Measurements from ENCODE around the gene TLN1. TPM values are rescaled to one million over a fixed set of nuclear protein-coding genes. Genes with fewer than 3 reads are reported as not detected.
A peak's percentile ranks its signal among the peaks of the same experiment; 100 is the strongest.

Gene TLN1
- total RNA-seq, 1 experiment from 2014 or later: 109 TPM

GRCh38 chr9:35657546-35658136 is 74.4 kb downstream of the TLN1 start, which contains the start of gene RMRP (continued):
- TF ChIP-seq ATF6 (CRISPR knock-in tag; IDR thresholded peaks at IDR 0.05) (no peak), ZNF138 (CRISPR knock-in tag; conservative IDR thresholded peaks at IDR 0.05) (no peak), SP1 (CRISPR knock-in tag; conservative IDR thresholded peaks at IDR 0.05) (peak; percentile 86), ZNF219 (CRISPR knock-in tag; IDR thresholded peaks at IDR 0.05; ENCODE audit: borderline replicate concordance) (no peak; the same call in none of the 2 replicates), CDX4 (CRISPR knock-in tag; IDR thresholded peaks at IDR 0.05; ENCODE audit: borderline replicate concordance) (no peak), NR3C1 (CRISPR knock-in tag; conservative IDR thresholded peaks at IDR 0.05; ENCODE audit: low read depth) (no peak), RORB (CRISPR knock-in tag; IDR thresholded peaks at IDR 0.05) (no peak), PRDM15 (CRISPR knock-in tag; IDR thresholded peaks at IDR 0.05) (no peak), CREM (CRISPR knock-in tag; IDR thresholded peaks at IDR 0.05) (peak; percentile 87), ZNF396 (CRISPR knock-in tag; IDR thresholded peaks at IDR 0.05; ENCODE audit: borderline replicate concordance) (no peak), ZNF425 (CRISPR knock-in tag; conservative IDR thresholded peaks at IDR 0.05) (no peak), USF2 (CRISPR knock-in tag; IDR thresholded peaks at IDR 0.05) (peak; percentile 73), CTCF (IDR thresholded peaks at IDR 0.05) (no peak), STAT6 (CRISPR knock-in tag; conservative IDR thresholded peaks at IDR 0.05; ENCODE audit: low read depth) (no peak), ZNF423 (CRISPR knock-in tag; IDR thresholded peaks at IDR 0.05) (no peak), ZNF671 (CRISPR knock-in tag; IDR thresholded peaks at IDR 0.05) (no peak), MLX (CRISPR knock-in tag; IDR thresholded peaks at IDR 0.05) (0 out of 2 replicates have a peak, but pooled peaks have one; percentile 92), ZNF532 (CRISPR knock-in tag; IDR thresholded peaks at IDR 0.05; ENCODE audit: borderline replicate concordance) (no peak), ZNF121 (CRISPR knock-in tag; IDR thresholded peaks at IDR 0.05) (0 out of 2 replicates have a peak, but pooled peaks have one; percentile 25)

Measured in WTC11 (cell line).